ENCODE data around the gene SNRPA1.

Gene SNRPA1

GRCh38 chr15:101233651-101234280 is 61.3 kb downstream of the SNRPA1 start:
- DNase-seq, result no peak

GRCh38 chr15:101232677-101233076 is 62.4 kb downstream of the SNRPA1 start:
- DNase-seq, result no peak

Data from activated CD4-positive, alpha-beta T cell treated with anti-CD3 and anti-CD28 coated beads, Interleukin-2, amount 50 U/mL, for 4 hours (primary cell).